Measurements from ENCODE around the gene JOSD1. TPM values are rescaled to one million over a fixed set of nuclear protein-coding genes. Genes with fewer than 3 reads are reported as not detected.
"Not testable (repeated sequence)": the region's sequence is repeated elsewhere in the genome, so short reads cannot be mapped to it uniquely, and the experiment has no call there.

JOSD1 gene
- total RNA-seq, 1 donor from 2014 or later, result 80.3 TPM

GRCh38 chr22:38645430-38645829 is 55.3 kb downstream of the JOSD1 start:
- DNase-seq (ENCODE audit: low spot score), result no peak
- no peak overlapping the region for H3K4me3 Mint-ChIP-seq (ENCODE audit: unreplicated experiment)
- no peaks in the 10 kb centered on the region for H3K27me3 Mint-ChIP-seq (ENCODE audit: low read depth)
- no peaks in the 10 kb centered on the region for H3K9me3 Mint-ChIP-seq (ENCODE audit: low read depth)
- H3K4me1 Mint-ChIP-seq (ENCODE audit: low read depth), result no peaks in the 10 kb centered on the region
- TF ChIP-seq, protein P1, sequence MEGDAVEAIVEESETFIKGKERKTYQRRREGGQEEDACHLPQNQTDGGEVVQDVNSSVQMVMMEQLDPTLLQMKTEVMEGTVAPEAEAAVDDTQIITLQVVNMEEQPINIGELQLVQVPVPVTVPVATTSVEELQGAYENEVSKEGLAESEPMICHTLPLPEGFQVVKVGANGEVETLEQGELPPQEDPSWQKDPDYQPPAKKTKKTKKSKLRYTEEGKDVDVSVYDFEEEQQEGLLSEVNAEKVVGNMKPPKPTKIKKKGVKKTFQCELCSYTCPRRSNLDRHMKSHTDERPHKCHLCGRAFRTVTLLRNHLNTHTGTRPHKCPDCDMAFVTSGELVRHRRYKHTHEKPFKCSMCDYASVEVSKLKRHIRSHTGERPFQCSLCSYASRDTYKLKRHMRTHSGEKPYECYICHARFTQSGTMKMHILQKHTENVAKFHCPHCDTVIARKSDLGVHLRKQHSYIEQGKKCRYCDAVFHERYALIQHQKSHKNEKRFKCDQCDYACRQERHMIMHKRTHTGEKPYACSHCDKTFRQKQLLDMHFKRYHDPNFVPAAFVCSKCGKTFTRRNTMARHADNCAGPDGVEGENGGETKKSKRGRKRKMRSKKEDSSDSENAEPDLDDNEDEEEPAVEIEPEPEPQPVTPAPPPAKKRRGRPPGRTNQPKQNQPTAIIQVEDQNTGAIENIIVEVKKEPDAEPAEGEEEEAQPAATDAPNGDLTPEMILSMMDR (IDR thresholded peaks at IDR 0.05), result no peak
- peaks cover 6% of the 10 kb centered on the region for H3K36me3 Mint-ChIP-seq (ENCODE audit: low read depth)
- no peak overlapping the region for H3K27ac Mint-ChIP-seq (ENCODE audit: unreplicated experiment)

DNA sequence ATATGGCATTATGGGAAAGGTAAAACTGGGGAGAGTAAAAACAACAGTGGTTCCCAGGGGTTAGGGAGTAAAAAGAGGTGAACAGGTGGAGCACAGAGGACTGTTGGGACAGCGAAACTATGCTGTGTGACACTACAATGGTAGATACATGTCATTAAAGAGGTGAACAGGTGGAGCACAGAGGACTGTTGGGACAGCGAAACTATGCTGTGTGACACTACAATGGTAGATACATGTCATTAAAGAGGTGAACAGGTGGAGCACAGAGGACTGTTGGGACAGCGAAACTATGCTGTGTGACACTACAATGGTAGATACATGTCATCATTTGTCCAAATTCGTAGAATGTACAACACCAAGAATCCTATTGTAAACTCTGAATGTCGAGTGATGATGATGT is 56.5 kb downstream of the JOSD1 start:
- H3K36me3 Mint-ChIP-seq (ENCODE audit: low read depth); H3K4me1 Mint-ChIP-seq (ENCODE audit: low read depth); H3K27me3 Mint-ChIP-seq (ENCODE audit: low read depth); H3K27ac Mint-ChIP-seq (ENCODE audit: unreplicated experiment); H3K4me3 Mint-ChIP-seq (ENCODE audit: unreplicated experiment); H3K9me3 Mint-ChIP-seq (ENCODE audit: low read depth); DNase-seq (ENCODE audit: low spot score): not testable (repeated sequence)

- no peak for DNase-seq (ENCODE audit: low spot score)
- peaks cover 6% of the 10 kb centered on the region for H3K36me3 Mint-ChIP-seq (ENCODE audit: low read depth)
- TF ChIP-seq, protein P1 (IDR thresholded peaks at IDR 0.05), result no peak
- no peaks in the 10 kb centered on the region for H3K4me1 Mint-ChIP-seq (ENCODE audit: low read depth)
- no peaks in the 10 kb centered on the region for H3K9me3 Mint-ChIP-seq (ENCODE audit: low read depth)
- no peaks in the 10 kb centered on the region for H3K27me3 Mint-ChIP-seq (ENCODE audit: low read depth)
- no peak overlapping the region for H3K4me3 Mint-ChIP-seq (ENCODE audit: unreplicated experiment)
- no peak overlapping the region for H3K27ac Mint-ChIP-seq (ENCODE audit: unreplicated experiment)
Measured at GRCh38 chr22:38641476-38642040, 59.2 kb downstream of the JOSD1 start.

DNA sequence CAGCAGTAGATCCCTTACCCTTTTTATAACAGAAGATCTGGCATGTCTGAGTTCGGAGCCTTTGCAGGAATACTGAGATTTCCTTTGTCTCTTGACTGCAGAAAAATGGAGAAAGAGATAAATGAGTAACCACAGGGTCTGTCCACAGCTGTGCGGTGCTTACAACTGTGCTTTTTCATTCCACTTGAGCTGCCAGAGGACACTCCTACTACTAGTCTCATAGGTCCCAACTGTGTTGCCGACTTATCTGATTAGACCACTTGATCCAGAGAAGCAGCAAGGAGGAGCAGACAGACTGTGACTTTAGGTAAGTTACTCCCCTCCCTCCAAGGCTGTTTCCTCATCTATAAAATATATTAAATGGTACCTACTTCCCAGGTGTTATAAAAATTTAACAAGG is 62.0 kb downstream of the JOSD1 start:
- Mint-ChIP-seq H3K36me3 (ENCODE audit: low read depth) (peaks cover 12% of the 10 kb centered on the region), H3K27me3 (ENCODE audit: low read depth) (no peaks in the 10 kb centered on the region), H3K9me3 (ENCODE audit: low read depth) (no peaks in the 10 kb centered on the region), H3K4me1 (ENCODE audit: low read depth) (no peaks in the 10 kb centered on the region), H3K27ac (ENCODE audit: unreplicated experiment) (no peak overlapping the region), H3K4me3 (ENCODE audit: unreplicated experiment) (no peak overlapping the region)
- TF ChIP-seq, protein P1 (IDR thresholded peaks at IDR 0.05), result no peak
- DNase-seq (ENCODE audit: low spot score), result no peak

DNA sequence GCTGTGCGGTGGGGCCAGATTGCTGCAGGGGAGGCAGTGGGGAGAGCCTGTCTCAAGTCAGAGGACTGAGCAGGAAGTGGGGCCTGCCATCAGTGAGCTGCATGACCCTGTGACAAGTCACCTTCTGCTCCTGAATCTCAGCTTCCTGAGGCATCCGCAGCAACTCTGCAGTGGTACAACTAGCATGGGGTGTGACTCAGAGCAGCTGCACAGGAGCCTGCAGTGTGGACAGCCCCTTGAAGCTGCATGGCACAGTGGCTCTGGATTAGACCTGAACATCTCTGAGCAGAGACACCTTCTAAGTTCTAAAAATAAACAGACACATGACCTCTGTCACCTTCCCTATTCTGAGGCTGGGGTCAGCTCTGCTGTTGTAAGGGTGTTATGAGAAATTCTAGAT is 62.5 kb downstream of the JOSD1 start:
- H3K27ac Mint-ChIP-seq (ENCODE audit: unreplicated experiment), result no peak overlapping the region
- no peaks in the 10 kb centered on the region for H3K27me3 Mint-ChIP-seq (ENCODE audit: low read depth)
- no peaks in the 10 kb centered on the region for H3K9me3 Mint-ChIP-seq (ENCODE audit: low read depth)

More for the DNA sequence above, 62.5 kb downstream of the JOSD1 start:
- H3K4me1 Mint-ChIP-seq (ENCODE audit: low read depth), result no peaks in the 10 kb centered on the region
- TF ChIP-seq, protein P1 (IDR thresholded peaks at IDR 0.05), result no peak
- H3K36me3 Mint-ChIP-seq (ENCODE audit: low read depth), result peaks cover 12% of the 10 kb centered on the region
- no peak for DNase-seq (ENCODE audit: low spot score)
- H3K4me3 Mint-ChIP-seq (ENCODE audit: unreplicated experiment), result no peak overlapping the region

Other genes with a start within 250 kb of the JOSD1 start
- gene KCNJ4, start 245.7 kb downstream of the JOSD1 start, total RNA-seq, result 0.27 to 0.33 TPM (median 0.27 TPM) in 3 replicates
- 127 to 137 TPM (median 134 TPM) in 3 replicates for gene KDELR3, start 232.8 kb downstream of the JOSD1 start, total RNA-seq
- gene DDX17, start 194.6 kb downstream of the JOSD1 start, total RNA-seq, result 306 to 362 TPM (median 321 TPM) in 3 replicates
- gene DMC1, start 130.8 kb downstream of the JOSD1 start, total RNA-seq, result 0.51 to 1.2 TPM (median 0.82 TPM) in 3 replicates
- 1.5 to 5.4 TPM (median 1.8 TPM) in 3 replicates for gene FAM227A, start 44.6 kb downstream of the JOSD1 start, total RNA-seq
- gene CBY1, start 44.3 kb downstream of the JOSD1 start, total RNA-seq, result 29.9 to 44.5 TPM (median 33.5 TPM) in 3 replicates
- 44.8 to 54.1 TPM (median 47.7 TPM) in 3 replicates for gene TOMM22, start 19.0 kb downstream of the JOSD1 start, total RNA-seq
- gene GTPBP1, start 5.0 kb upstream of the JOSD1 start, total RNA-seq, result 37.7 to 58.6 TPM (median 43.3 TPM) in 3 replicates
- 89.6 to 124 TPM (median 124 TPM) in 3 replicates for gene SUN2, start 55.1 kb upstream of the JOSD1 start, total RNA-seq
- 10.8 to 14.3 TPM (median 11.8 TPM) in 3 replicates for gene DNAL4, start 93.2 kb upstream of the JOSD1 start, total RNA-seq
- gene NPTXR, start 143.1 kb upstream of the JOSD1 start, total RNA-seq, result 23.4 to 37.5 TPM (median 35.0 TPM) in 3 replicates
- 80.1 to 110 TPM (median 82.9 TPM) in 3 replicates for gene CBX6, start 171.3 kb upstream of the JOSD1 start, total RNA-seq